ENCODE measurements around the gene PIK3R5.
"Not testable (repeated sequence)": the region's sequence is repeated elsewhere in the genome, so short reads cannot be mapped to it uniquely, and the experiment has no call there.

PIK3R5 gene

GRCh38 chr17:8872705-8873435, 92.6 kb downstream of the PIK3R5 start:
- no peak for DNase-seq

- no peak for DNase-seq
These were observed 93.3 kb downstream of the PIK3R5 start for GRCh38 chr17:8872036-8872704.

- DNase-seq = no peak
These were observed 94.4 kb downstream of the PIK3R5 start for GRCh38 chr17:8871081-8871581.

GRCh38 chr17:8870406-8871040, 95.0 kb downstream of the PIK3R5 start:
- DNase-seq = no peak

- DNase-seq = no peak
These were observed 96.2 kb downstream of the PIK3R5 start for GRCh38 chr17:8869114-8869815.

GRCh38 chr17:8868529-8868951, 97.0 kb downstream of the PIK3R5 start:
- no peak for DNase-seq

- no peak for DNase-seq
These were observed 97.4 kb downstream of the PIK3R5 start for GRCh38 chr17:8868092-8868491.

- peak; percentile 20 to 21 for DNase-seq
These were observed 98.0 kb downstream of the PIK3R5 start, which contains the start of gene PIK3R6 for GRCh38 chr17:8867361-8867981. PIK3R6 (minus strand) TSS chr17:8867674; CDS start chr17:8849794, 17,880 bp downstream.

GRCh38 chr17:8865811-8866210, 99.7 kb downstream of the PIK3R5 start:
- DNase-seq = no peak

- no peak for DNase-seq
These were observed 100.1 kb downstream of the PIK3R5 start for GRCh38 chr17:8865385-8865784.

GRCh38 chr17:8862213-8863056, 103.1 kb downstream of the PIK3R5 start:
- no peak for DNase-seq

GRCh38 chr17:8861495-8862181, 103.9 kb downstream of the PIK3R5 start:
- DNase-seq = no peak

GRCh38 chr17:8859804-8860430, 105.6 kb downstream of the PIK3R5 start:
- DNase-seq = no peak

- DNase-seq = peak in 1 of 2 donors; percentile 19
These were observed 106.3 kb downstream of the PIK3R5 start for GRCh38 chr17:8859027-8859803.

GRCh38 chr17:8857919-8858318, 107.6 kb downstream of the PIK3R5 start:
- peak; percentile 27 to 34 for DNase-seq

- no peak for DNase-seq
These were observed 108.5 kb downstream of the PIK3R5 start for GRCh38 chr17:8856869-8857575.

GRCh38 chr17:8856205-8856603, 109.3 kb downstream of the PIK3R5 start:
- not testable (repeated sequence) for DNase-seq

- DNase-seq = no peak
These were observed 109.9 kb downstream of the PIK3R5 start for GRCh38 chr17:8855477-8856204.
